Inflammatory macrophage treated with lipopolysaccharide for 1 hour (primary cell): ENCODE results near the gene GPC5.

Experiments
- DNase-seq, 2 donors: peaks; one replicate each; pipeline ENCODE4 v3.0.0-alpha.2; 2020 to 2022

The GPC5 gene

DNA sequence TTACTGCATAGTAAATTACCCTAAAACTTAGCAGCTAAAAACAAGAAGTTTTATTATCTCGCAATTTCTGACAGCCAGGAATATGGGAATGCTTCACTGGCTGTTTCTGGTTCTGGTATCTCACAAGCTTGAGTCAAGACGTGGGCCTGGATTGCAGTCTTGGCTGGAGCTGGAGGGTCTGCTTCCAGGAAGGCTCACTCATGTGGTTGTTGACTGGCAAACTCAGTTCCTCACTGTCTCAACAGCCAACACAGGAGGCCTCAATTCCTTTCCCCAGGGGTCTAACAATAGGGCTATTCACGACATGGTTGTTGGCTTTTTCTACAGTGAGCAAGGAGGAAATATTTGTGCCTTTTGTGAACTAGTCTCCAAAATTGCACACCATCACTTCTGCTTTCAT is 146.3 kb downstream of the GPC5 start:
- no peak for DNase-seq

DNA sequence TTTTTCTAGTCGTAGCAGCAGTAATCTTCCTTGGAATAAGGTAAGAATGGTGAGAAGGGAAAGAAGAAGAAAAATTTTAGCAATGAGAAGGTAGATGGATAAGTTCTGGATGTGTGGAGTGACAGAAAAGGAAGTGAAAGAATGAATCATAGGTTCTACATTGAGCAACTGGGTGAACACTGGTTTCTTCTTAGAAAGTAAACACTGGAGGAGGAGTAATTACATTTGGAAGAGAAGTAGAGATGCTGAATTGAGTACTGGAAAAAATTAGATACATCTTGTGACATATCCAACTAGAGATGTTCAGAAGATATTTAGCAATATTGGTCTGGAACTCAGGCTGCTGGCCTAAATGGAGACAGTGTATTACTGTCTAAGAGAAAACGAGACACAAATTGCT is 148.5 kb downstream of the GPC5 start:
- peak; percentile 21 to 33 for DNase-seq

DNA sequence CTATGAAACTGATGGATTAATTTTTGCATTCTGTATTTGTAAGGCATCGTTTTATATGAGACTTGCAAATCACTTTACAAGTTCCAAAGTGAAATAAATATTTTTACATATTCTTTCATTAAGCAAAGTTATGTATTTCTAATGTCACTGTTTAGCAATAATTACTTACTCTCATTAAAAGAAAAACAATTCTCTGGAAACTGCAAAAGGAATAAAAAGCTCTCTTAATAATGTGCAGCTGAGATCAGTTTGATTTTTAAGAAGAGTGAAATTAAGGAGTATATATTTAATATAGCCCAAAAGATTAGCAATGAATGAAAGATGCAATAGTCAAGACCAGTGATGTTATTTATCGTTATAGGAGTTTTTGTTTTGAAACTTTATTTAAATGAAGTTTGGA is 155.2 kb downstream of the GPC5 start:
- DNase-seq, result no peak

DNA sequence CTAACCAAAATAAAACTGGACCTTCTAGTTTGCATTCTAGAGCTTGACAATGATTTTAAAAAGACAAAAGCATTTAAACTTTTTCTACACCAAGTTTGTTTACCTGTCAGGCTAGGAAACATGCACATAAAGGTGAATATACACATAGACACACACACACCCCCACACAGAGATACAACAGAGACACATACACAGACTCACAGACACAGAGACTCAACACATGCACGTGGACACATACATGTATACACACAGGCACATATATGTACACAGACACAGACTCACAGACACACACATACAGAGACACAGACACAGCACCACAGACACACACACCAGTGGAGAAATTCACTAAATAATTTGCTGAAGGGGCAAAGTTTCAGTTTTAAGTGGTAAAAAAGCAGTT is 155.7 kb downstream of the GPC5 start:
- no peak for DNase-seq

DNA sequence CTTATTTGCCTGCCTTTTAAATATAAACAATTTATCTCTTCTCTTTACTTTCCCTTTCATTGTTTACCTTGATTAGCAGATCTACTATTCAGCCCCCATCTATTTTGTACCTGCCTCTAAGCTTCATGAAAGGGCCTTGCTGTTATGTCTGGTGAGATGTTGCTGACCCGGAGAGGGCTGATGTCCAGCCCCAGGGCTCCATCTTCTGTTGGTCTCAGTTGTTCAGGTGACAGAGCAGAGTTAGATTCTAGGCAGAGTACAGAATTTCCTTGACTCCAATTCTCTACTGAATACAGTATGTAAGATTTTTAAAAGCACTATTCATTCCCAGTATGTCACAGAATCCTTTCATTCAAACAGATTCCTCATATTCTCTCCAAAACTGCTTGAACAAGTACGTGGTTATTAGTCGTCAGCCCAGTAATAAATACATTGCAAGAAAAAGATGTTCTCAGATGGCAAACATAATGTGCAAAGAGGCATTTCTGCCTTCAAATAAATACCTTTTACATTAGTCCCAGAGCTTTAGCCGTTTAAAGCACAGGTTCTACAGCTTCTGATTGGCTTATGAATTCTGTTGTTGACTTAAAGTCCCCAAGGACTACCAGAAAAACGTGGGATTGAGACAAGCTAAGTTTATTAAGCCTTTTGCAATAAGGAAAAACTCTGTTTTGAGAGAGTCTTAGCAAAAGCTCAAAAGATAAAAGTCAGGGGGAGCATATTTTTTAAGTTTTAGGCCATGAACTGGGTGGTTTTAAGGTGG is 159.1 kb downstream of the GPC5 start:
- DNase-seq, result no peak

DNA sequence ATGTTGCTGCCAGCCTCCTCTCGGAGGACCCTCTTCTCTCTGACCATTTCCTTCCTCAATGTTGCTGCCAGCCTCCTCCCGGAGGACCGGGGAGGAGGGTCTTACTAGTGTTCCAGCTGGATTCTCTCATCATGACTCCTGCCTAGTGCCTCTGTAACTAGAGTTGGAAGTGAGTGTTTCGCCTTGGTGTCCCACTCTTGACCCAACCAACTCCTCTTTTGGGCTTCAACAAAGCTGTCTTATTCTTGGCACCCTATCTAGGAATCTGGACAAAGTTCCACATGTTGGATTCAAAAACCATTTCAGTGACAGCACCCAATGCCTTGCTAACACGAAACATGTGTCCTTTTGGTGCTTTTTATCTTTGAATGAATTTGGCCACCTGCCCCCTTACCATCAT is 165.4 kb downstream of the GPC5 start:
- no peak for DNase-seq

DNA sequence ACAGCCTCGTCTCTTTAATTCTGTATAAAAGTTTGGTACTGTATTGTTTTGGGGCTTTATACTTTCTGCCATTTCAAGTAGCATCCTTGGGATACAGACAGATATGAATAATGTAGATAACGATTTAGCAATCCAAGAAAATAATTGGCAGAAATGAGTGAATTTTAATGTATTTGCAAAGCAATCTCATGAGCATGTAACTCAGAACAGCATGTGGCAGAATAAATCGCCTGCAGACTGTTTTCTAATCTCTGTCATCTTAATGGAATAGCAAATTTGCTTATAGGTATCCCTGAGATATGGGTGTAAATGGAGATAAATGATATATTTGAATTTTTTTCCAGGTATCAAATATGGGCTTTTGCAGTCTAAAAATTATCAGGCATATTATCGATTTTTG is 166.0 kb downstream of the GPC5 start:
- no peak for DNase-seq

DNA sequence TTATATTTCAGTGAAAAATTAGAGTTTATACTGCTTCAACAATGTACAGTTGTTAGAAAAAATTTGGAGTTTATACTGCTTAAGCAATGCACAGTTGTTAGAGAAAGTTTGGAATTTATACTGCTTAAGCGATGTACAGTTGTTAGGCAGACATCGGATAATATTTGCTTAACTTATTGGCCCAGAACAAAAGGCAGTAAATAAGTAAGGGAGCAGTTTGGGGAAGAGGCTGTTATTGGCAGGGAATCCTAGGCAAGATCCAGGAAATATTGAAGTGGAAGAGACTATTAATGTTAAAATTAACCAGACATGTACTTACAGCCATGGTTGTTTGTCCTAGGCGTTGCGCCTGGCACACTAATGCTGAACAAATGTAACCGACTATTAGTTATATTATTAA is 166.9 kb downstream of the GPC5 start:
- no peak for DNase-seq

DNA sequence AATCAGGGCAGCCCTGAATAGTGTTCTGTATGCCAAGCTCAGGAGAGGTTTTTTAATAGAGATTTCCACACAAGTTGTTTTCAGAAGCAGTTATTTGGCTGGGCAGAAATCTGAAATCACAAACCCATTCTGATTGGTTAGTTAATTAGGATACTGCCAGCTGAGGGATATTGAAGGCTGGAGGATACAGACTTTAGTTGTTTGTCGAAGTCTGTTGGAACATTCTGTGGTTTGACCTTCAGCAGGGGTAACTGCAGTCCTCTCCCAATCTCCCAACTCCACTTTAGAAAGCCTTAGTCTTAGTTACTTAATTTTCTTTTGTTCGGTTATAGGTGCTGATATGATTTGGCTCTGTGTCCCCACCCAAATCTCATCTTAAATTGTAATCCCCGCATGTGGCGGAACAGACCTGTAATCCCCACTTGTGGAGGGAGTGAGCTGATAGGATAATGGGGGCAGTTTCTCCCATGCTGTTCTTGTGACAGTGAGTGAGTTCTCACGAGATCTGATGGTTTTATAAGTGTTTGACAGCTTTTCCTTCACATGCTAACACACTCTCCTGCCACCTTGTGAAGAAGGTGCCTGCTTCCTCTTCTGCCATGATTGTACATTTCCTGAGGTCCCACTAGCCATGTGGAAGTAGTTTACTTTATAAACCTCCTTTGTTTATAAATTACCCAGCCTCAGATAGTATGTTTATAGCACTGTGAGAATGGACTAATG is 169.2 kb downstream of the GPC5 start:
- DNase-seq, result no peak

DNA sequence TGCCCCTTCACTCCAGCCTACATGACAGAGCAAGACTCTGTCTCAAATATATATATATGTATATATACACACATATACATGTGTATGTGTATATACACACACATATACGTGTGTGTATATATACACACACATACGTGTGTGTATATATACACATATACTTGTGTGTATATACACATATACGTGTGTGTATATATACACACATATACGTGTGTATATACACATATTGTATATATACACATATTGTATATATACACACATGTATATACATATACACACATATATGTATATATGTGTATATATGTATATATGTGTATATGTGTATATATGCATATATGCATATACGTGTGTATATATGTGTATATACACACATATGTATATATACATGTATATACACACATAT is 173.3 kb downstream of the GPC5 start:
- DNase-seq, result no peak

DNA sequence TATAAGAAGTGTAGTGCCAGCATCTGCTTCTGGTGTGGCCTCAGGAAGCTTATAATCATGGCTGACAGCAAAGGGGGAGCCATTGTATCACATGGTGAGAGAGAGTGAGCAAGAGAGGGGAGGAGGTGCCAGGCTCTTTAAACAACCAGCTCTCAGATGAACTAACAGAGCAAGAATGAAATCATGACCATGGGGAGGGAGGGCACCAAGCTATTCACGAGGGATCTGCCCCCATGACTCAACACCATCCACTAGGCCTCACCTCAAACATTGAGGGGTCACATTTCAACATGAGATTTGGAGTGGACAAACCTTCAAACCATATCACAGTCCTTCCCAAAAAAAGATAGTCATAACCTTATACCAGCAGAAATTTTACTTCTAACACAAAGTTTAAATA is 174.0 kb downstream of the GPC5 start:
- DNase-seq, result no peak

DNA sequence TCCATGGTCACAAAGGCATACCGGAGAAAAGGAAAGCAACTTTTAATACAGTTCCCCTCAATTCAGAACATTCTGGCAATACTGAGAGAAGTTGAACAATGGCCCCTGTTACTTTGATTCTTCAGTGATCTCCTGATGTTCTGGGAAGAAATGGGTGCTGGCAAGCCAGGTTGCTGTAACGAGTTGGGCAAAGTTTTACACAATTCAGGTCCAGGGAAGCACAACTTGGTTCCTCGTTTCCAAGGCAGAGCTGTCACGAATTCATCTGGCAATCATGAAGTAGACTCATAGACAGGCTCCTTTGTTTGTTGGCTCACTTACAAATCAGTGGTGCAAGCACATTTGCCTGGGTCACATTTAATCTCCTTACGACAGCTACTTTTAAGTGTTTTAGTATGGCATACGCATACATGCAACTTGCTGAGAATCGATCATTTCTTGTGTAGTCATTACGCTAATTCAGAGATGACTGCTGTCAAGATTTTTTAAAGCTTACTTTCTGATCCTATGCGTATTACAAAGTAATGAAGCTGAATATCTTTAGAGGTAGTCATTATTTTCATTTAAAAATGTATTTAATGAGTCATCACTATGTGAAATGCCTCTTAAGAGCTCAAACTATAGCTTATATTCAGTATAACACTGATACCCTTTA is 174.7 kb downstream of the GPC5 start:
- DNase-seq, result no peak

DNA sequence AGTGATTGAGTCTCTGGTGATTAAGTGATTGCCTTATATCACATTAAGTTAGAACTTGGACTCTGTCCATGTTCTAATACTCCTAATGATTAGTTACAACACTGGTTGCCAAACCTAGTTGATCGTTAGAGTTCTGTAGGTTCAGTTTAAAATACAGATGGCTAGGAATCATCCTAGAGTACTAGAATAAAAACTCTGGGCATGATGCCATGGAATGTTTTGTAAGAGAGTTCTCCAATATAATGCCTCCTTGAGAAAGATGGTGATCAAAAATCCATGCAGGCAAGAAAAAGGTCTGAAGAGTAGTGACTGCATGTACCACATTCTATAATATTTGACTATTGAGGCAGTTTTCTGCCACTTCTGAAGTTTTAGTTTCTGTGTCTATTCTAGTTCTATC is 176.3 kb downstream of the GPC5 start:
- DNase-seq, result no peak

DNA sequence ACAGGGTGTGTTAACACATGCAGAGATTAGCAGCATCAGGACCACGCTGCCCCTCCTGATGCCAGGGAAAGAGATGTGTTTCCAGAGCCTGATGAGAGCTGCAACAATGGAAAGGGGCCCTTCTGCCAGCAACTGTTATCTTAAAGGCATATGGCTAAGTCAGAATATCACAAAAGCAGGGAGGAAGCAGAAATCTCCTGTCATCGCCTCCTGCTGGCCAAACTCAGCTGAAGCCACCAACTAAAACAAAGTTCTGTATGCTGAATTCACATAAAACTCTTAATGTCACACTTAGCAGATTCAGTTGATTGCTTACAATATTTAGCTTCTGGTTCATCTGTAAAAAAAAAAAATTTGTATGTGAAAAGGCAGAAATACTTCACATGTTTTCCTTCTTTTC is 178.2 kb downstream of the GPC5 start:
- no peak for DNase-seq

DNA sequence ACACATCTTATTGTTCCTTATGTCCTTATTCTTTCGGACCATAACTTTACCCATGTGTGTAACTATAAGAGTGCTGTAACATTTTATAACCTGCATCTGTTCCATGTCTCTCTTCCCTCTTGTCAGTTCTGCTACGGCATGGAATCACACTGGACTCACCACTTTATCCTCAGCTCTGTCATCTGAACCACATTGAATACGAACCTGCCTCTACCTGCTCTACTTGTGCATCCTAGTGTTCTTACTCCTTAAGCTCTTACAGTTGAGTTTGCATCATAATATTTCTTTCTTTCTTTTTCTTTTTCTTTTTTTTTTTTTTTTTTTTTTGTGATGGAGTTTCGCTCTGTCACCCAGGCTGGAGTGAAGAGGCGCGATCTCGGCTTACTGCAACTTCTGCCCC is 180.9 kb downstream of the GPC5 start:
- DNase-seq, result no peak

DNA sequence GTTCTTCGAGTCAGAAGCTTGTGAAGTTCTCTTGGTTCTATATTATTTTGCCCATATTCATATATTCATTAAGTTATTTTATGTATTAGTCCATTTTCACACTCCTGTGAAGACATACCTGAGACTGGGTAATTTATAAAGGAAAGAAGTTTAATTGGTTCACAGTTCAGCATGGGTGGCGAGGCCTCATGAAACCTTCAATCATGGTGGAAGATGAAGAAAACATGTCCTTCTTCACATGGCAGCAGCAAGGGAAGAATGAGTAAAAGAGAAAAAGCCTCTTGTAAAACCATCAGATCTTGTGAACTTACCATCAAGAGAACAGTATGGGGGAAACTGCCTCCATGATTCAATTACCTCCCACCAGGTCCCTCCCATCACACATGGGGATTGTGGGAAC is 182.3 kb downstream of the GPC5 start:
- DNase-seq, result no peak

DNA sequence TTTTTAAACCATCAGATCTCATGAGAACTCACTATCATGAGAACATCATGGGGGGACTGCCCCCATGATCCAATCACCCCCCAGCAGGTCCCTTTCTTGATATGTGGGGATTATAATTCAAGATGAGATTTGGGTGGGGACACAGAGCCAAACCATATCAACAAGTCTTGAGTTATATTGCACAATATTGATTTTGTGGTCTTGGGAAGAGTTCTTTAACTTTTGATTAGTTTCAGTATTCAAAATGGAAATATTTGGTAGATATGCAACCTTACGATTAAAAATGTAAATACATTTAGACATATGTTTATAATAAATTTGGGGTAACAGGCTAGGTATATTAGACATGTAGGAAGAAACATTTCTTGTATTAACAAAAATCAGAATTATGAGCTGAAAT is 188.2 kb downstream of the GPC5 start:
- DNase-seq, result no peak

DNA sequence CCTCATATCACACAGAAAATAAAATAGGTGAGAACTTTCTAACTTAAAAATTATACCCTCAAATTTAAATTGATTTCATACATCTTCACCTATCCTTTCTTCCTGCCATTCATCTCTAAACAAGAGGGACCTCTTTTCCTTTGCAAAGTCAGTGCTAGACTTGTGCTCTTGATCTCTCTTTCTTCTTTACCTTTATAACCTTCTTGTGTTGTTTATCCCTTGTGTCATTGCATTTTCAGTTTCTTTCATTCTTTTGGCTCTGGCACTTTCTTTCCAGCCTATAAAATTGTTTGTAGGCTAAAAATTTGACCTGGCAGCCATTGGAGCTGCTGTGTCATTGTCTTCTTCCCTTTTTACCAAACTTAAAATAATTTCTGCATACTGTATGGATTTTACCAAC is 190.1 kb downstream of the GPC5 start:
- DNase-seq, result no peak

DNA sequence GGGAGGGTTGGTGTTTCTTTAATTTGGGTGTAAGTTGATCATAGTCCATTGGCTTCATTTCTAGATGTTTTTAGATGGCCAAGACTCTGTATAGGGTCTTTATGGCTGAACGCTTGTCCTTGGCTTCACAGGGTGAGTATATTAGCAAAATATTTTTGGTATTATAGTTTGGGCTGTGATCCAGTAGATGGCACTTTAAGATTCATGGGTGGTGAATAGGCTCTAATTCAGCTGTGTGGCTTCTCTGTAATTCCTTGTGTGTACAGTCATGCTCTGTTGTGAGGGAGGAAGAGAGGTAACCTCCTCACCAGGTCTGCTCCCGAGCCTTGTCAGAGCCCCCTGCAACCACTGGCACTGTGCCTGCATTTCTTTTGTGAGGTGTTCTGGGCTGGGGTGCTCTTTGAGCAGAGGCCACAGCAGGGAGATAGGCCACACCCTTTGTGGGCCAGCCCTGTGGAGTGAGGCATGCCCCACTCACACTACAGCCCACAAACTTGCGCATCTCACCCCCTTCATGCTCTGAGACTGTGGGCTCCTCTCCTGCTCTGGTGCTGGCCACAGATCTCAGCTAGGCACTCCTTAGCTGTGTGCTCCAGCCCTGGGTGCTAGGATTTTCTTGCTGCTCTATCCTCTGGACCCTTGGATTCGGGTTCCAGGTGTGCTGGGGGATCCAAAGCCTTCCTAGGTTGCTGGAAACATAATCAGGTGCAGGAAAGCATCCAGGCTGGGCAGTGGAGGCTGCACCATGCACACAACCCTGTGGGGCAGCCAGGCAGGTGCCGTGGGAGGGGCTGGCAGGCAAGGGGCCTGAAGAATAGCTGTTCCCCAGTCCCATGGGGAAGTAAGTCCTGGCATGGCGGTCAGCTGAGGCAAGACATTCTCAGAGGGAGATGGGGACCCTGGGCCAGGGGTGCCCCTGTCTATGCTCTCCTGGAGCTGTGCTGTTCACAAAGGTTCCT is 193.9 kb downstream of the GPC5 start:
- DNase-seq, result no peak

DNA sequence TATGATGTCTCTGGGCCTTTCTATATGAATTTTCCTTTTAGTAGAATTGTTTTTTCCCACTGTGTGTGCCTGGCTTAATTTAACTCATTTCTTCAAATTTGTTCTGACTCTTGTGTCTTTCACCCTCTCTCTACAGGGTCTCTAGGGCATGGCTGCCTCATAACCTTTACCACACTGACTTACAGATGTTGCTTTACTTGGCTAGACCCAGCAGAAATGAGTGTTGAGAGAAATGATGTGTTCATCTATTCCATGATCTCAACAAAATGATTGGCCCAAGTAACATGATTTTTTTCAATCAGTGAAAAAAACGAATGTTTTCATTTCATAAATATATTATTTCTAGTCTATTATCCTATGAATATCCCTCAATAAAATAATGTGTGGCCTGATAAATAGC is 195.0 kb downstream of the GPC5 start:
- no peak for DNase-seq

DNA sequence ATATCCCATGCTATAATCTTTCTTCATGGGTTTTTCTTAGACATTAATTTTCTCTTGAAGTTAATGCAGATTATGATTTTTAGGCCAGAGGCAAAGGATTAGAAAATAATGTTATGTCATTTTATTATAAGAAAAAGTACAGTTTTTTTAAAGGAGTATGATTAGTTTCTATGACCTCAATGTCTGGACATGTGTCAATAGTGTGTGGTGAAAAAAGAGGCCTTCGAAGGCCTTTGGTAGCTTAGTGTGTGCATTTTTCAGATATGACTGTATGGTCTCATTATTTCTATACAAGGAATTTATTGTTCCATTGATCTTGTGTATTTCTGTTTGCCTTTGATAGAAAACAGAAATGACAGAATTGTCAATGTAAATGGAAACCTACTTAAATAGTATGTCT is 195.6 kb downstream of the GPC5 start:
- DNase-seq, result no peak

DNA sequence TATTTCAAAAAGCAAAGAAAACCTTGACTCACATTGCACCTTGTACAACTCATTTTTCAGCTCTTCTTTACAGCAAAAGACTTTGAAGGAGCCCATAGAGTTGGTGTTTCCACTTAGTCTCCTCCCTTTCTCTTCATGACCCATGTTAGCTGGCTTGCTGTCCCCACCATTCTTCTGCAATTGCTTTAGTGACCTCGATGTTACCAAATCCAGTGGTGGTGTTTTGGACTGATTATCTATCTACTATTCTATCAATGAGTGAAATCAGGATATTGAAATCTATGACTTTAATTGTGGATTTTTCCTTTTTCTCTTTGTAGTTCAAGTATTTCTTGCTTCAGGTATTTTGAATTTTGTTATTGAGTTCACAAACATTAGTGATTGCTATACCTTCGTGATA is 197.3 kb downstream of the GPC5 start:
- DNase-seq, result no peak

DNA sequence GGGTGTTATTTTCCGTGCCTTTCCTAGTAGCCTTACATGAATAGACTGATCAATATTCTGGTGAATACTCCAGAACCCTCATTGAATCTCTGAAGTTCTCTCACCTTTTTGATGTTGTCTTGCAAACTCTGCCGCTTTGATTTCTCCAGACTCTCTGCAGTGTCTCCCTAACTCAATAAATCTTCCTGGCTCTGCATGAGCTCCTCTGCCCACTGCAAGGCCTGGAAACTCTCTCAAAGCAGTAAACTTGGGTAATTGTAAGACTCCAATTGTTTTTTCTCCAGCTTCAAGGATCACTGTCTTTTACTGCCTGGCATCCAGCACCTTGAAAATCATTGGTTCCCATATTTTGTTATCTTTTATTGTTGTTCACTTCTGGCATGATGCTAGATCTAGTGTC is 198.4 kb downstream of the GPC5 start:
- DNase-seq, result no peak
